Measurements from ENCODE around the gene PLEKHB1.

Gene PLEKHB1

GRCh38 chr11:73645972-73646631 lies at the start of gene PLEKHB1:
Gene PLEKHB1 (plus strand): TSS chr11:73646581. CDS start chr11:73646609, 28 bp downstream.
- DNase-seq, result no peak

- DNase-seq, result peak; percentile 63
These were observed 48.9 kb upstream of the PLEKHB1 start for GRCh38 chr11:73597336-73597955.

- peak; percentile 97 for DNase-seq
These were observed 48.2 kb upstream of the PLEKHB1 start, which contains the start of gene FAM168A for GRCh38 chr11:73597956-73598718. Gene FAM168A (minus strand): TSS chr11:73598112. CDS start chr11:73468474, 129,638 bp downstream.

- no peak for DNase-seq
These were observed 47.5 kb upstream of the PLEKHB1 start for GRCh38 chr11:73598719-73599379.

- no peak for DNase-seq
These were observed 33.7 kb upstream of the PLEKHB1 start for GRCh38 chr11:73612601-73613140.

GRCh38 chr11:73614591-73614990 lies 31.8 kb upstream of the PLEKHB1 start:
- no peak for DNase-seq

- no peak for DNase-seq
These were observed 23.3 kb upstream of the PLEKHB1 start for GRCh38 chr11:73622926-73623593.

- no peak for DNase-seq
These were observed 22.7 kb upstream of the PLEKHB1 start for GRCh38 chr11:73623686-73624085.

GRCh38 chr11:73625696-73626318 lies 20.6 kb upstream of the PLEKHB1 start:
- DNase-seq, result peak; percentile 36

- DNase-seq, result no peak
These were observed 16.5 kb upstream of the PLEKHB1 start for GRCh38 chr11:73629907-73630306.

GRCh38 chr11:73632996-73633395 lies 13.4 kb upstream of the PLEKHB1 start:
- DNase-seq, result no peak

- DNase-seq, result no peak
These were observed 12.4 kb upstream of the PLEKHB1 start for GRCh38 chr11:73633999-73634398.

GRCh38 chr11:73635721-73636120 lies 10.7 kb upstream of the PLEKHB1 start:
- DNase-seq, result no peak

- DNase-seq, result no peak
These were observed 10.1 kb upstream of the PLEKHB1 start for GRCh38 chr11:73636249-73636648.

- DNase-seq, result no peak
These were observed 9.4 kb upstream of the PLEKHB1 start for GRCh38 chr11:73637012-73637411.

GRCh38 chr11:73640592-73640991 lies 5.8 kb upstream of the PLEKHB1 start:
- DNase-seq, result no peak

- no peak for DNase-seq
These were observed 4.7 kb upstream of the PLEKHB1 start for GRCh38 chr11:73641668-73642067.

GRCh38 chr11:73645121-73645969 lies 1.0 kb upstream of the PLEKHB1 start:
- no peak for DNase-seq

- DNase-seq, result peak; percentile 100
These were observed 1.2 kb downstream of the PLEKHB1 start for GRCh38 chr11:73647459-73648100.

- no peak for DNase-seq
These were observed 1.7 kb downstream of the PLEKHB1 start for GRCh38 chr11:73648121-73648520.
